Ovary (tissue), 9 donors: Measurements from ENCODE around the gene POMP. TPM values are rescaled to one million over a fixed set of nuclear protein-coding genes. Genes with fewer than 3 reads are reported as not detected.

Source experiments
- DNase-seq, 5 donors: peaks; one replicate each; pipeline ENCODE4 v3.0.0-alpha.2; 2019 to 2020
- H3K27ac ChIP-seq, 2 donors: fragments of 200-600 bp; one replicate each; pipeline versions ENCODE4 v1.5.1 to v1.8.0; 2019 to 2022
- H3K27me3 ChIP-seq: fragments of 200-600 bp; one replicate; pipeline ENCODE4 v1.8.0; 2022
- H3K36me3 ChIP-seq: fragments of 200-600 bp; sonication (generic); one replicate; pipeline ENCODE4 v1.5.1; 2019
- H3K4me1 ChIP-seq: one replicate; pipeline ENCODE4 v1.8.1; 2013; ENCODE audit warnings: mild to moderate bottlenecking, moderate library complexity; ENCODE audit not compliant: insufficient read depth
- H3K4me3 ChIP-seq: fragments of 200-600 bp; sonication (generic); one replicate; pipeline ENCODE4 v1.5.1; 2017
- H3K9me3 ChIP-seq, 2 donors: fragments of 200-600 bp in 1 of 2; sonication (generic) in 1 of 2; one replicate each; pipeline versions ENCODE4 v1.5.1 to v1.8.1; 2013 to 2019; ENCODE audit warnings: mild to moderate bottlenecking in 1 of 2, moderate library complexity in 1 of 2
- CTCF ChIP-seq, 3 donors: fragments of 450-650 bp in 2 of 3; fragments of 200-600 bp in 1 of 3; IDR thresholded peaks; one replicate each; pipeline versions ENCODE4 v1.5.1 to v1.8.0; 2016 to 2022; ENCODE audit warnings: antibody characterized with exemption in 3 of 3, mild to moderate bottlenecking in 1 of 3
- EP300 ChIP-seq: sonication (generic); formaldehyde crosslinking; IDR thresholded peaks from one replicate; pipeline ENCODE4 v1.6.1; 2017; ENCODE audit warnings: antibody characterized with exemption
- POLR2A ChIP-seq: fragments of 450-650 bp; IDR thresholded peaks from one replicate; pipeline ENCODE4 v1.6.1; 2017; ENCODE audit warnings: antibody characterized with exemption, mild to moderate bottlenecking, moderate library complexity
- WGBS, 3 donors: extraction: QIAGEN DNeasy Blood & Tissue Kit in 1 of 3; methylation state at CpG; one replicate each; pipeline versions ENCODE4 v1.1.5 to v1.1.7; 2013 to 2017; 5-methylcytosine and 5-hydroxymethylcytosine counted together
- intact Hi-C, 4 donors: fragments of 100-400 bp; cut with DNase I; formaldehyde crosslinking; loops; one replicate each; pipeline versions ENCODE4 v1.11.0 to v1.15.1; 2022 to 2023
- polyA plus RNA-seq, 2 donors: library from polyadenylated mRNA; stranded (reverse); fragments of 200-250 nt in 1 of 2; fragments of 350-450 nt in 1 of 2; fragmentation: Illumina TruSeq in 1 of 2; extraction: RNeasy Lipid Tissue Mini Kit (QIAGEN cat#74804) in 1 of 2; gene quantifications; one replicate each; pipeline ENCODE4 v1.2.3, GENCODE V29; 2013 to 2014
- total RNA-seq, 7 donors: library from RNA; depleted of rRNA in 2 of 7; stranded (reverse); fragments of >200 nt in 2 of 7; fragmentation: NEBNext Ultra II Directional in 3 of 7; extraction: Animal tissue kit (Norgen Biotek cat#: 25700) in 3 of 7; gene quantifications; one replicate each; pipeline versions ENCODE4 v1.1.0 to v1.2.4, GENCODE V29; 2016 to 2023
- donor health status: DM: no; HTN: no; CAD: no; lungs with moderate emphysema.
- donor health status: DM: no; HTN: no; CAD: no.
- donor health status: Bipolar disorder and iron deficiency.
- donor health status: DM: yes; HTN: yes; CAD: no.
- donor health status: DM: no; HTN: no; CAD: no.
- donor health status: DM: yes; HTN: yes; CAD: no.

Gene POMP
- total and polyA plus RNA-seq, 9 donors, result 28.5 to 53.8 (median 34.2) TPM

GRCh38 chr13:28654276-28654675 lies 4.7 kb upstream of the POMP start:
- TF ChIP-seq POLR2A (no peak), EP300 (no peak), CTCF (IDR thresholded peaks at IDR 0.05) (no peak)
- DNase-seq, result no peak
- no peaks in the 10 kb centered on the region for H3K9me3 ChIP-seq
- H3K36me3 ChIP-seq, result no peaks in the 10 kb centered on the region
- H3K4me3 ChIP-seq, result no peak overlapping the region
- 86 to 95% (median 90%) methylated on average over 1 of the region's 1 CpG for WGBS, 3 donors
- H3K4me1 ChIP-seq, result peaks cover 1% of the 10 kb centered on the region
- H3K27me3 ChIP-seq, result no peaks in the 10 kb centered on the region
- intact Hi-C loops, result no loop called here
- H3K27ac ChIP-seq, result no peak overlapping the region

- WGBS, 3 donors, result 68 to 76% (median 69%) methylated on average over 3 of the region's 3 CpGs
- Histone ChIP-seq H3K4me3 (no peak overlapping the region), H3K9me3 (no peaks in the 10 kb centered on the region), H3K36me3 (no peaks in the 10 kb centered on the region), H3K27me3 (no peaks in the 10 kb centered on the region), H3K4me1 (peaks cover 7% of the 10 kb centered on the region), H3K27ac (no peak overlapping the region)
- intact Hi-C loops, result no loop called here
- no peak for DNase-seq
- TF ChIP-seq EP300, result no peak
- no peak for TF ChIP-seq CTCF (IDR thresholded peaks at IDR 0.05)
- no peak for TF ChIP-seq POLR2A
These were observed 3.4 kb upstream of the POMP start for GRCh38 chr13:28655561-28655960.

- H3K27ac ChIP-seq, result peak overlapping the region; percentile 65 to 95
- peaks cover 11% of the 10 kb centered on the region for H3K4me1 ChIP-seq
- no peaks in the 10 kb centered on the region for H3K27me3 ChIP-seq
- 25 to 31% (median 31%) methylated on average over 12 of the region's 12 CpGs for WGBS, 3 donors
- no peaks in the 10 kb centered on the region for H3K9me3 ChIP-seq
- H3K36me3 ChIP-seq, result no peaks in the 10 kb centered on the region
- no peak for TF ChIP-seq EP300
- TF ChIP-seq POLR2A, result no peak
- no peak for TF ChIP-seq CTCF (IDR thresholded peaks at IDR 0.05)
- intact Hi-C loops, result no loop called here
- DNase-seq, result no peak
- H3K4me3 ChIP-seq, result peak overlapping the region; percentile 72
These were observed 969 bp upstream of the POMP start for GRCh38 chr13:28657784-28658538.

GRCh38 chr13:28658539-28658795 lies 463 bp upstream of the POMP start:
- H3K36me3 ChIP-seq, result no peaks in the 10 kb centered on the region
- H3K9me3 ChIP-seq, result no peaks in the 10 kb centered on the region
- DNase-seq, result peak in 1 of 5 donors; percentile 19
- no peaks in the 10 kb centered on the region for H3K27me3 ChIP-seq
- peaks cover 11% of the 10 kb centered on the region for H3K4me1 ChIP-seq
- no peak for TF ChIP-seq CTCF (IDR thresholded peaks at IDR 0.05)
- no peak for TF ChIP-seq POLR2A
- TF ChIP-seq EP300, result no peak
- intact Hi-C loops, result no loop called here
- peak overlapping the region; percentile 72 for H3K4me3 ChIP-seq
- 0% methylated on average over 8 of the region's 8 CpGs for whole genome bisulfite sequencing, 3 donors
- peak overlapping the region; percentile 65 to 95 for H3K27ac ChIP-seq
